ENCODE data around the gene RPL35A. TPM values are rescaled to one million over a fixed set of nuclear protein-coding genes. Genes with fewer than 3 reads are reported as not detected.
"Not testable (repeated sequence)": the region's sequence is repeated elsewhere in the genome, so short reads cannot be mapped to it uniquely, and the experiment has no call there.

RPL35A gene
- total and polyA plus RNA-seq, 12 donors = 564 to 1,614 (median 1,031) TPM

GRCh38 chr3:197906023-197906849, 43.8 kb upstream of the RPL35A start:
- Histone ChIP-seq H3K4me1 (replicated peaks in 1 of 2) (peaks cover 0 to 17% of the 10 kb centered on the region in 2 donors), H3K36me3 (replicated peaks in 1 of 2) (no peaks in the 10 kb centered on the region), H3K27me3 (no peaks in the 10 kb centered on the region), H3K9me3 (replicated peaks in 1 of 3) (no peaks in the 10 kb centered on the region), H3K4me3 (no peak overlapping the region), H3K27ac (peak overlapping the region in 1 of 5 donors; percentile 17)
- DNase-seq = peak; percentile 85 to 94 (median 92)
- peak; percentile 87 to 94 (median 93) for TF ChIP-seq CTCF (IDR thresholded peaks at IDR 0.05)
- TF ChIP-seq POLR2A (IDR thresholded peaks at IDR 0.05) = no peak
- 9 to 20% (median 13%) methylated on average over 12 to 17 of the region's 17 CpGs for WGBS, 4 donors
- intact Hi-C loops (cut with DNase I) = loop anchor here in 1 of 2 donors (5.0 kb wide), 1 partner anchor 36 kb away; no protein-coding TSS in a partner anchor

GRCh38 chr3:197906850-197907187, 43.2 kb upstream of the RPL35A start:
- Histone ChIP-seq H3K4me1 (replicated peaks in 1 of 2) (peaks cover 0 to 20% of the 10 kb centered on the region in 2 donors), H3K9me3 (replicated peaks in 1 of 3) (no peaks in the 10 kb centered on the region), H3K27ac (peak overlapping the region in 1 of 5 donors; percentile 17), H3K27me3 (no peaks in the 10 kb centered on the region), H3K36me3 (replicated peaks in 1 of 2) (no peaks in the 10 kb centered on the region), H3K4me3 (no peak overlapping the region)
- DNase-seq = no peak
- no peak for TF ChIP-seq POLR2A (IDR thresholded peaks at IDR 0.05)
- TF ChIP-seq CTCF (IDR thresholded peaks at IDR 0.05) = no peak
- 68 to 78% (median 73%) methylated on average over 3 of the region's 3 CpGs for WGBS, 4 donors
- intact Hi-C loops (cut with DNase I) = loop anchor here in 1 of 2 donors (5.0 kb wide), 1 partner anchor 35 kb away; no protein-coding TSS in a partner anchor

- Histone ChIP-seq H3K4me1 (replicated peaks in 1 of 2) (peaks cover 0 to 20% of the 10 kb centered on the region in 2 donors), H3K27ac (no peak overlapping the region), H3K36me3 (replicated peaks in 1 of 2) (no peaks in the 10 kb centered on the region), H3K9me3 (replicated peaks in 1 of 3) (no peaks in the 10 kb centered on the region), H3K4me3 (no peak overlapping the region), H3K27me3 (no peaks in the 10 kb centered on the region)
- WGBS, 4 donors = 70 to 91% (median 85%) methylated on average over 2 of the region's 2 CpGs
- no peak for TF ChIP-seq CTCF (IDR thresholded peaks at IDR 0.05)
- TF ChIP-seq POLR2A (IDR thresholded peaks at IDR 0.05) = no peak
- intact Hi-C loops (cut with DNase I) = loop anchor here in 1 of 2 donors (5.0 kb wide), 1 partner anchor 35 kb away; no protein-coding TSS in a partner anchor
- no peak for DNase-seq
Measured at GRCh38 chr3:197907196-197907595, 42.8 kb upstream of the RPL35A start.

- intact Hi-C loops (cut with DNase I) = loop anchor here in 1 of 2 donors (5.0 kb wide), 1 partner anchor 34 kb away; no protein-coding TSS in a partner anchor
- WGBS, 4 donors = 79 to 100% (median 89%) methylated on average over 1 to 2 of the region's 2 CpGs
- not testable (repeated sequence) for H3K36me3 ChIP-seq (replicated peaks in 1 of 2); H3K27me3 ChIP-seq; H3K9me3 ChIP-seq (replicated peaks in 1 of 3); DNase-seq; H3K27ac ChIP-seq; H3K4me3 ChIP-seq
- H3K4me1 ChIP-seq (replicated peaks in 1 of 2) = peaks cover 0 to 20% of the 10 kb centered on the region in 2 donors
Measured at GRCh38 chr3:197908550-197908949, 41.4 kb upstream of the RPL35A start.
